ENCODE results near the gene HDDC2. TPM values are rescaled to one million over a fixed set of nuclear protein-coding genes. Genes with fewer than 3 reads are reported as not detected.
"Not testable (repeated sequence)": the region's sequence is repeated elsewhere in the genome, so short reads cannot be mapped to it uniquely, and the experiment has no call there.

HDDC2 gene
- total RNA-seq, 1 donor from 2014 or later: 10.7 TPM

DNA sequence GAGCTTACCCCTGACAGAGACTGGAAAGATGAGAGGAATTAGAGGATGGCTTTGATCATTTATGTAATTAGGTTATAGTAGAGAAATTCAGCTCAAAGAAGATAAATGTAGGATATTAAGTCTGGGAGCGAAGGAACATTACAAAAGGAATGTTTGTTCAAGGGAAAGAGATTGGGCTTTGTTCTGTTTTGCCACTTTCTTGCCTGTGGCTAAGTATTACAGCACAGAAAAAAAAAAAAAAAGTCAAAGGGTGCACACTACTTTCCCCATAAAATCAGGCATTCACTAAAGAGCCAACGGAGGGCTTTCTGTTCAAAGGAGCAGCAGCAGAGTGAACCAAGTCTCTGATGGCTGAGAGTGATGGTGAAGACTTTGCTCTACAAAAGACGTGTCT is 5.0 kb upstream of the HDDC2 start:
- no peak for DNase-seq

DNA sequence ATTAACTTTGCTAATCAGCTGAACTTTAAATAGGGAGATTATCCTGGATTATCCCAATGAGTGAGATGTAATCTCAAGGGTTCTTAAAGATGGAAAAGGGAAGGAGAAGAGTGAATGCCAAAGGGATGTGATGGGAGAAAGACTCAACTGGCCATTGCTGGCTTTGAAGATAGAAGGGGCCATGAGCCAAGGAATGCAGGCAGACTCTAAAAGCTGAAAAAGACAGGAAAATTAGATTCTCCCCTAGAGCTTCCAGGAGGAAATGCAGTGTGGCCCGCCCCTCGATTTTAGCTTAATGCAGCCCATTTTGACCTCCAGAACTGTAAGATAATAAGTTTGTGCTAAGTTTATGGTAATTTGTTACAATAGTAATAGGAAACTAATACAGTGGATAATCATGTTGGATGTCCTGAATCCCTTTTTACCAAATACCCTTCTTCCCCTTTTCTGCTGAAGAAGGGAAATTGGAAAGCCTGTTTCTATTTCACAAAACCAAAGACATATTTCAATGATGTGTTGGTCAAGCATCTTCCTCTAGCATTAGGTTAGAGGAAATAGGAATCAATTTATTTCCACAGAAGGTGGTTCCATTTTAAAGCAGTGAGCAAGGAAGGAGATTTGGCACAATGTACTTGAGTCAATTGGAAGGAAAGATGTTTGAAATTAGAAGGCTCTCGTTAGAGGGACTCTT is 3.3 kb upstream of the HDDC2 start:
- no peak for DNase-seq

DNA sequence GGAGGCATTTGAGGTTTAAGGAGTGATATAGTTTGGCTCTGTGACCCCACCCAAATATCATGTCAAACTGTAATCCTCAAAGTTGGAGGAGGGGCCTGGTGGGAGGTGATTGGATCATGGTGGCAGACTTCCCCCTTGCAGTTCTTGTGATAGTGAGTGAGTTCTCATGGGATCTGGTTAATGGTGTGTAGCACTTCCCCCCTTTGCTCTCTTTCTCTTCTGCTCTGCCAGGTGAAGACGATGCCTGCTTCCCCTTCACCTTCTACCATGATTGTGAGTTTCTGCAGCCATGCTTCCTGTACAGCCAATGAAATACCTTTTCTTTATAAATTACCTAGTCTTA is 1.7 kb upstream of the HDDC2 start:
- DNase-seq: no peak

DNA sequence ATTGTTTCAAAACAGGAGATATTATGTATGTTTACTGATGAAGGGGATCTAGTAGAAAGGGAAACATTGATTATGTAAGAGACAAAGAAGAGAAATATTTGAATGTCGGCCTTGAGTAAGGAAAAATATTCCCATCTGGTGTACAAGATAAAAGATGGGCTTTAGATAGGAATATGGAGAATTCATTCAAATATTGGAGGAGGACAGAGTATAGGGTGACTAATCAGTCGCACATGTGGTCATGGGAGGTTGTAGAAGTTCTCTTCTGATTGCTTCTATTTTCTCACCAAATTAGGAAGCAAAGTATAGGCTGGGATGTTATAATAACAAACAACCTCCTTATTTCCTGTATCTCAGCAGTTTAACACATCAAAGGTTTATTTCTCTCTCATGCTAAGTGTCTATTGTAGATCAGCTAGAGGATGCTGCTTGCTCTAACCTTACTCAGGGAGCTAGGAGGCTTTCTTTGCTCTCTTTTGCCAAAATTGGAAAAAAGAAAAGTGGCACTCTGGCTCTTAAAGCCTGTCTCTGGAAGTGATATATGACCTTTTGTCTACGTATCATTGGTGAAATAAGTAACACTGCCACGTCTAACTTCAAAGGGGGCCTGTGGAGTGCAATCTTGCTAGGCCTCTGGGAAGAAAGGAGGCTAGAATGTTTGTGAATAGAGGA is 1.2 kb upstream of the HDDC2 start:
- DNase-seq: no peak

DNA sequence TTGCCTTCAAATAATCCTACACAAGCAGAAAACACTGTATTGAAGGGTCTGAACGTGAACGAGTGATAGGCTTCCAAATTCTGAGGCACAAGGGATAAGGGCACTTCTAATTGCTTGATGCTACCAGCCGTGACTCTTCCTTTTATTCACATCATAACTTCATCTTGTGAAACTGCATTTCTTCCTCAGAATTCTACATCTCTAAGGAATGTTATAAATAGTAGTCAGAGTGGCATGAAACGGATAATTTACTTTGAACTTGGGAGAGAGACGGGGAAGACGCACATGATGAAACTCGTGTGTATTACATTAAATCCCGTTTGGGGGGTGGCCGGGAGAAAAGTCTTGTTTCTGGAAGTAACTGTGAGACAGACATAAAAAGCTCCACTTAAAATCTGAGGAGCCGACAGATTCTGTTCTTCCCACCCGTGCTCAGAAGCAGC is 754 bp downstream of the HDDC2 start:
- peak; percentile 14 for DNase-seq

DNA sequence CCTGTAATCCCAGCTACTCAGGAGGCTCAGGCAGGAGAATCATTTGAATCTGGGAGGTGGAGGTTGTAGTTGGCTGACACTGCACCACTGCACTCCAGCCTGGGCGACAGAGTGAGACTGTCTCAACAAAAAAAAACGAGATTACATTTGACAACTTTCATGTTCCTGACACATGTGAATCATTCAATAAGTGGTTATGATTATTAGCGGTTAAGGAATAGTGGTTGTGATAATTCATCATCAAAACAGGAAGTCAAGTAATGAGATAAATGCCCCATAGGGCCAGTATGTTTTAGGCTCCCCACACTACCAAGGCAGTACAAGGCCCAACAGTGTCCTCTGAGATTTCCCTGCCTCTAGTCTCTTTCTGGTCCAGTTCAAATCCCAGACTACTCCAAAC is 2.5 kb downstream of the HDDC2 start:
- no peak for DNase-seq

DNA sequence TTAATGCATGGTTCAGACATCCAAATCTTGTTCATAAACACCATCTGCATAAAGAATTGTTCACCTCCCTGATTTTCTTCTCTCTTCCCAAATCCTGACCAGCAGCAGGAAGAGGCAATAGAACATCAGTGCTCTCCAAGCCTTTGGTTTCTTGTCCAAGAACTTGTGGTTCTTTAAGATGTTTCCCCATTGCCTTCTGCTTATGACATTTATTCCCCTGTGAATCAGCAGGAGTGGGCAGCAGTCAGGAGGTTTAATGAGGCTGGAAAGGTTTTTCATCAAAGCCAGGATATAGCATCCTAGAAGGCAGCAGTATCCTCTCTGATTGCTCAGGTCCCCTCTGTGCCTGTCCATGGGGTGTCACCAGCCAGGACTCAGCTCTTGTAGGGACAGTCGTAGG is 5.3 kb downstream of the HDDC2 start:
- no peak for DNase-seq

DNA sequence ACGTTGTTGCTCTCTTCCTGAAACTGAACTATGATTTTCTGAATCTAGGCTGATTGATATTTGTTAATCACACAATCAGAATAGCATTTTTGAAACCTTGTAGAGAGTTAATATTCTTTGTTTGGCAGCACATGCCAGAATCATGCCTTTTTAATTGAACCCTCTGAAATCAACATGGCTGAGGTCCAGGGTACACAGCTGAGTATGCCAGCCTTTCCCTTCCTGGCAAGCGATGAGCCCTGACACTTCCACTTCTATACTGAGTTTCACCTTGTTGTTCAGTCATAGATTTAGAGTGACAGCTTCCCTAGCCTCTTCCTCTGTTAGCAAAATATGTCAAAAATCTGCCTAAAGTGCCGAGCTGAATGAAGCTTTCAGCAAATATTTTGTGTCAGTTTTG is 6.8 kb downstream of the HDDC2 start:
- DNase-seq: peak; percentile 29

DNA sequence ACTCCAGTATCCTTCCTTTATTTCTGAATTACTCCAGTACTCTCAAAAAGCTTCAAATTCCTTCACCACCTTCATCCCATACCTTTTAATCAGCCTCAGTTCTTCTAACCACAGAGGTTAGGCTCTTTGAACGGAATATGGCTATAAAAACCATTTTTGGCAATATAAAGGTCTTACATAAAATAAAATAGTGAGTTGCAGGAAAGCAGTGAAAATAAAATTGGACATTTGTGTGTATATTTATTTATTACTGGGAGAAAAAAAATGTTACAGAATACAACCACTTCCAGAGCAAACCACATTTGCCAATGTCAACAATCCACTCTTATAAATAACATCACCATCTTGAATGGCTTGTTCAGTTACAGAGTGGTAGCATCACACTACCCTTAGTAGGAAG is 7.7 kb downstream of the HDDC2 start:
- no peak for DNase-seq

DNA sequence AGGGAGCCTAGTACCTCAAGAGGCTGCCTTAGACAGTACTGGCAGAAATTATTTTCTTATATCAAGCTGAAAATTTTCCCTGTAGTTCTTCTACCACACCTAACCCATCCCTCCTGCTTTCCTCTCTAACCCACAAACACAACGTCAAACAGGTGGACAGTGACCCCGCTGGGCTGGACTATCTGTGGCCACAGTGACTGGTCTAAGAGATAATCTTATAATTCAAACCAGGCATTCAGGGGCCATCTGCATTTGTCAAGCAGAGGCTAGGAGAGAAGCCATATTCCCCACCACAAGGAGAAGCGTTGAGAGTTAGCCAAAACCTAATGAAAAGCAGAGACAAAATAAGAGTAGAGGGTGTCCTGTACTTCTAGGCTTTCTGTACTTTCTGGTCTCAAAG is 8.2 kb downstream of the HDDC2 start:
- DNase-seq: no peak

DNA sequence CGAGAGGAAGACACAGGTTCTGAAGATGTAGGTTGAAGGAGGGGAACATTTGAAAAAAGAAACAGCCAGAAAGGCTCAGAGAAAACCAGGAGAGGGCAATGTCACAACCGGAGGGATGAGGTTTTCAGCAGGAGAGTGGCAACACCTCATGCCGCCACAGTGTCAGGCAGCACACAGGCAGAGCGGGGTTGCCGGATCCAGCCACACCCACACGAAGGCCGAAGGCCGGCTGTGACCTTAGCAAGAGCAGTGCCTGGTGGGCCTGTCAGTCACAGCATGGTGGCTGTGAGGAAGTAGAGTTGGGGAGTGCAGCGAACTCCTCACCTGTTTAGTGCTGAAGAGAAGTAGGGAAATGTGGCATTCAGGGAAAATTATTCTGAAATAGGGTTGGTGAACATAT is 14.0 kb downstream of the HDDC2 start:
- DNase-seq: no peak

DNA sequence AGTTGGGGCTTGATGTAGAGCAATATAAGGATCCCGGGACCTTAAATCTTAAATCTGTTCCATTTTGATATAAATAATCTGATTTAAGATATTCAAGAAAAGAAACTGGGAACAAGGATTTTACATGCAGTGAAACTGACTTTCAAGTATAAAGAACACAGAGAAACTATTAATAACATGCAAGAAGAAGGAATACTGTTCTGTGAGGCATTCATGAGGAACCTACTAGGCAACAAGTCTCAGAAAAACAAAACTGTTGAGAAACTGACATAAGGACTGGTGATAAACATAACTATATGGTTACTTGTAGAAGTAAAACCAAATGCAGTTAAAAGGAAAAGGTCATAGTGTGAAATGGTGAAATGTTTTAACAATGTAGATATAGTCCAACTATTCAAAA is 15.8 kb downstream of the HDDC2 start:
- no peak for DNase-seq

DNA sequence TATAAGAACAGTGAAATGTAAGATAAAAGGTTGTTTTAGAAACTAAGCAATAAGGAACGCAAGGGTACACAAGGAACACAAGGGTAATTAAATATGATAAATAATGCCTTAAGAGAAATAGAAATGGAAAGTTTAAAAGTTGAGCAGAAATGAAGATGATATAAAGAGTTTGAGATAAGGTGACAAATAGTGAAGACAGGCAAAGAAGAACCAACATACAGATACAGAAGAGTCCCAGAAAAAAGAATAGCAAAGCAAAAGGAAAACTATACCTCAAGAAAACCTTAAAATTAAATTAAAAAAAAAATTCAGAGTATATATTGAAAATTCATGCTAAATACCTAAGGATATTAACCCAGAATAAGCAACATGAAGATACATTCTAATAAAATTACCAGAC is 16.4 kb downstream of the HDDC2 start:
- DNase-seq: no peak

DNA sequence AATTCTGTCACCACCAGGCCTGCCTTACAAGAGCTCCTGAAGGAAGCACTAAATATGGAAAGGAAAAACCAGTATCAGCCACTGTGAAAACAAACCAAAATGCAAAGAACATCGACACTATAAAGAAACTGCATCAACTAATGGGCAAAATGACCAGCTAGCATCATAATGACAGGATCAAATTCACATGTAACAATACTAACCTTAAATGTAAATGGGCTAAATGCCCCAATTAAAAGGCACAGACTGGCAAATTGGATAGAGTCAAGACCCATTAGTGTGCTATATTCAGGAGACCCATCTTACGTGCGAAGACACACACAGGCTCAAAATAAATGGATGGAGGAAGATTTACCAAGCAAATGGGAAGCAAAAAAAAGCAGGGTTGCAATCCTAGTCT is 19.3 kb downstream of the HDDC2 start:
- DNase-seq: not testable (repeated sequence)

DNA sequence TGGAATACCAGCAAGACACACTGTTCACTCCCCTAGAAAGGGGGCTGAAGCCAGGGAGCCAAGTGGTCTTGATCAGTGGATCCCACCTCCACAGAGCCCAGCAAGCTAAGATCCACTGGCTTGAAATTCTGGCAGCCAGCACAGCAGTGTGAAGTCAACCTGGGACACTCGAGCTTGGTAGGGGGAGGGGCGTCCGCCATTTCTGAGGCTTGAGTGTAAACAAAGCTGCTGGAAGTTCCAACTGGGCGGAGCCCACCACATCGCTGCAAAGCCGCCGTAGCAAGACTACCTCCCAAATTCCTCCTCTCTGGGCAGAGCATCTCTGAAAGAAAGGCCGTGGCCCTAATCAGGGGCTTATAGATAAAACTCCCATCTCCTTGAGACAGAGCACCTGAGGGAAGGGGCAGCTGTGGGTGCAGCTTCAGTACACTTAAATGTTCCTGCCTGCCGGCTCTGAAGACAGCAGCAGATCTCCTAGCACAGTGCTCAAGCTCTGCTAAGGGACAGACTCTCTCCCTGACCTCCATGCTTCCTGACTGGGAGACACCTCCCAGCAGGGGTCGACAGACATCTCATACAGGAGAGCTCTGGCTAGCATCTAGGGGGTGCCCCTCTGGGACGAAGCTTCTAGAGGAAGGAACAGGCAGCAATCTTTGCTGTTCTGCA is 21.3 kb downstream of the HDDC2 start:
- DNase-seq: not testable (repeated sequence)

DNA sequence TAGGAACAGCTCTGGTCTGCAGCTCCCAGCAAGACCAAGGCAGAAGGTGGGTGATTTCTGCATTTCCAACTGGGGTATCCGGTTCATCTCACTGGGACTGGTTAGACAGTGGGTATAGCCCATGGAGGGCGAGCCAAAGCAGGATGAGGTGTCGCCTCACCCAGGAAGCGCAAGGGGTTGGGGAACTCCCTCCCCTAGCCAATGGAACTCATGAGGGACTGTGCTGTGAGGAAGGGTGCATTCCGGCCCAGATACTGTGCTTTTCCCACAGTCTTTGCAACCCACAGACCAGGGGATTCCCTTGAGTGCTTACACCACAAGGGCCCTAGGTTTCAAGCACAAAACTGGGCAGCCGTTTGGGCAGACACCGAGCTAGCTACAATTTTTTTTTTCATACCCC is 21.8 kb downstream of the HDDC2 start:
- DNase-seq: no peak

DNA sequence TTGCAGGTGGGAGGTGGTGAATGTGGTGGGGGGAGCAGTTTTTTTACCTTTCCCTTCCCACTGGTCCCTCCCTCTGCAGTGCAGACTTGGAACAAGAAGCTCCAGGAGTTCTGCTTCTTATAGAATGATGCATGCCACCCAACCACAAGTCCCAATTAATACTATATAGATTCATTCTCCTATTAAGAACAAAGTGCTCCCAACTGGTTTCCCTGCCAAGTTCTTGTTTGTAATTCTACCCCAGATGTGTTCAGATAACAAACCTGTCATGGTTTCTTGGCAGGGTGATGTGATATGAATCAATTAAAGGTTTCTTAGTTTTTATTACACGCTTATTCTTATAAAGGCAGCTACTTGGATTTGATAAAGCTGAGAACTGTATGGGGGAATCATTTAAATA is 23.9 kb downstream of the HDDC2 start:
- no peak for DNase-seq

DNA sequence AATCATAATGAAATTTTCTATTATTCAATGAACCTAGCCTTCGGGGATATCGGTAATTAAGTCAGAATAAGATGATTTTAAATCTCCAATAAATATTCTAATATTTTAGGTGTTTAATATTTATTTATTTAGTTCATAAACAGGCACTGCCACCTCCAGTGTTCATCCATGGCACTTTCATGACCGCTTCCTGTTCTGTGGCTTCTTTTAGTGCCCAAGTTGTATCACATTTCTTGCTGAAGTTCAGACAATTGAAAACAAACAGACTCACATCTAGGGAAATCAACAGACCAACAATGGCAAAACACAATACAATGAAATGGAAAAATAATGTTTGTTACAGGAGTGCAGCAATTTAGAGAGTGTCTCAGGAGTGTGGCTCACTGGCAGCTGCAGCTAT is 26.0 kb downstream of the HDDC2 start:
- no peak for DNase-seq

DNA sequence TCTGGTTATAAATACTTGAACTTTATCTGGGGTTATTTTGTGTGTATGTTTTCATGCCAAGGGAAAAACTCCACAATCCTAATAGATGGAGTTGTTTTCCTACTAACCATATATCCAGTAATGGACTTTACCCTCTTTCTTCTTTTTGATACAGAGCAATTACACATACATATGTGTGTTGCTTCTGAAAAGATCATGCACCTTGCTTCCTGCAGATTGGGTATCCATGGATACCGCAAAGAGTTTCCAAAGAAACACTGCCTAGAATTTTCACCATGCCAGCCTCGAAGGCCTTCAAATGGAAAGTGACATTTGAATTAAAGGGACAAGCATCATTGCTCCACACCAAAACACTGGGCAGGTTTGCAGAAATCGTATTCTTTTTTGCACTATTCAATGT is 26.8 kb downstream of the HDDC2 start:
- peak; percentile 66 for DNase-seq

DNA sequence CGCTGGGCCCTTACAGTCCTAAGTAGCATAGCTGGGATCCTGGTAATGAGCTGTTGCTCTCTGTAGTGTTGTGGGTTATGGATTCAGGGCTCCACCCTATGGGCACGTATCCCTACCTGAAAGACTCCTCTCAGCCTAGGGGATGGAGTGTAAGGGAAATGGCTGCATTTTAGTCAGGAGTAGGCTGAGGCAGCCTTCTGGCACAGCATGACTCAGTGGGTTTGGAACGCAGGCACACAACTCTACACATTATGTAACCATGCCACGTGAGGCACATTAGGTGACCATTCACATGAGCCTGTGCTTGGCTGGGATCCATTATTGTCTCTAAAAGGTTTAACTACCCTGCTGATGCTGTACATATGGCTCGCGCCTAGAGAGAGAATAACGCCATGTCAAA is 27.8 kb downstream of the HDDC2 start:
- DNase-seq: peak; percentile 98

DNA sequence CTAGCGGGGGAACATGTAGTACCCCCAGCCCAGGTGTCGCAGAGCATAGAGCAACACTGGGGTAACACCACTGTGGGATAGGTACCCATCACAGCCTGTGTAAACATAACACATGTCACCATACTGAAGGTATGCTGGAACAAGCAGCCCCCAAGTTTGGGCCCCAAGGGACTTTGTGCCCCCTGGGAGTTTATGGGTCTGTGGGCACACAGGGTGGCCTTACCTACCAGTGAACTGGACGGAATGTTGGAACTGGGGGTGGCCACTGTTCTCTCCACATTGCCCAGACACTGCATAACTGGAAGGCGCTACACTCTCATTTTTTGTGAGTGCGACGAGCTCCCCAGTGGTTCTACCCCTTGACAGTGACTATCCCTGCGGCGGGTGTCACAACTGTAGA is 28.5 kb downstream of the HDDC2 start:
- no peak for DNase-seq

DNA sequence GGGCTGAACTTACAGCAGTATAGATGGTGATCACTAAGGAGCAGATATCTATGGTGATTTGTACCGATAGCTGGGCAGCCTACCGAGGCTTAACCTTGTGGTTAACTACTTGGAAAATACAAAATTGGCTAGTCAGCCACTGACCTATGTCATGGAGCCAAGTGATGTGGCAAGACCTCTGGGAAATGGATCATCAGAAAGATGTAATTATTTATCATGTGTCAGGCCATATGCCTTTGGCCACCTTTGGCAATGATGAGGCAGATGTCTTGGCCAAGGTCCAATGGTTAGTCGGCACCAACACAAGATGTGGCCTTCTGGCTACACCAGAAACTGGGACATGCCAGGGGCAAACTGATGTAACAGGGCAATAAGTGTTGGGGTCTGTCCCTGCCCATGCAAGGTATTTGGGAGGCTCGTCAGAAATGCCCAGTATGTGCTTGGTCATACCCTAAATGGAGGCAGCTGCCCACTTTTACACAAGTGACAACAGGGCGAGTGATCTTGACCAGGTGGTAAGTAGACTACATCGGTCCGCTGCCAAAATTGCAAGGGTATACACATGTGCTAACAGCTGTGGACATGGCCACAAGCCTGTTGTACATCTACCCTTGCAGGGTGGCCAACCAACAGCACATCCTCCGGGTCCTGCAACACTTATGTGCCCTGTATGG is 30.1 kb downstream of the HDDC2 start:
- no peak for DNase-seq

DNA sequence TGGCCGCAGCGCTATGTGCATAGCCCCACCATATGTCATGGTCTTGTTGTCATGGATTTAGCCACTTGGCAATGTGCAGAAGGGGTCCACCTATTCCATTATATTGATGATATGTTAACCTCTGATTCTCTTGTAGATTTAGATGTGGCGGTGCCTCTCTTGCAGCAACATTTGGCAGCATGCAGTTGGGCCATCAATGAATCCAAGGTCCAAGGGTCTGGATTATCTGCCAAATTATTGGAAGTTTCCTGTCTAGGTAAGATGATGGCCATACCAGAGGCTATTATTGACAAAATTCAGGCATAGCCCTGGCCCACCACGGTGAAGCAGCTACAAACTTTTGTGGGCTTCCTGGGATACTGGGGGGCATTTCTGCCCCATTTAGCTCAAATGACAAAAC is 31.4 kb downstream of the HDDC2 start:
- no peak for DNase-seq
